ENCODE results near the gene ARMC8.
A peak's percentile ranks its signal among the peaks of the same experiment; 100 is the strongest.

The ARMC8 gene

DNA sequence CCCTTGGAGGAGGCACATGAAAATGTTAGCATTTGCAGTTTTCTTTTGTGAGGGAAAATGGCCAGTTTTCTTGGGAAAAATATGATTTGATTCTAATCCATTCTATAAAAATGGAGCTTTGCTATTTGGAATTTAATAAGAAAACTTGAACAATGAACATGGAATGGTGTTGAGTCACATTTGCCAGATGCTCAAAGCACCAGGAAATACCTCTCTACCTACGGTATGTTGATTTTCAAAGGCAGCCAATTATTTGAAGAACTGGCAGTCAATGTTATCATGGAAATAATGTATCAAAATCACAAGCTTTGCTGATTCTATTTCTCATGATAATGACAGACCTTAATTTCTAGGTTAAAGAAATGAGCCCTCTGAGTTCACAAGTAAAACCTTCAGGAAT is 127.7 kb downstream of the ARMC8 start:
- DNase-seq = no peak

DNA sequence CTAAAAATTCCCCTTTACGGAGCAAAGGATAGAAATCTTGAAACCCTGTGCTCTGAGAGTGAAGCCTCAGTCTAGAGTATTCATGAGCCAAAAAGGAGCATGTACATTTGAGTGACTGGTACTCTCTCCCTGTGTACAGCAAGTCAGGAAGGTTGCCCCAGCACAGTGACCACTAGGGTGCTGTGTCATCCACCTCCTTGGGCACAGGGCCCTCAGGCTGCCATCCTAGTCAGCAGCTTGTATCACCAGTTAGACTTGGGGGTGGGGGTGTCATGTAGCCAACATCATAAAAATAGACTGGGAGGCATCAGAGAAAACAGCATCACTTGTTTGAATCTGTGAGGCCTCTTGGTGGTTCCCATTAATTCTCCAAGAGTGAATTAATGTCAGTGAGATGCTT is 130.6 kb downstream of the ARMC8 start:
- DNase-seq = no peak

DNA sequence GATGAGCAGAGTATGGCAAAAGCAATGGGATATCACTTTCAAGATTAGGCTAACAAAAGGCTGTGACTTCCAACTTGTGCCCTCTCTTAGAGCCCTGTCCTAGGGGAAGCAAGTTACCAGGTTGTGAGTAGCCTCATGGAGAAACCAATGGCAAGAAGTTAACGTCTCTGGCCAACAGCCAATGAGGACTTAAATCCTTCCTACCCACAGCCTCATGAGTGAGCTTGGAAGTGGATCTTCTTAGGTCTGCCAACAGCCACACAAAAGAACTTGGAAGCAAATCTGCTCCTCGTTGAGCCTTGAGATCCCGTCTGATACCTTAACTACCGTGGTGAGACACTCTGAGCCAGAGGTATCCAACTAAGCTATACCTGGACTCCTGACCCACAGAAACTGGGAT is 136.9 kb downstream of the ARMC8 start:
- no peak for DNase-seq

GRCh38 chr3:138325990-138326389 is 138.9 kb downstream of the ARMC8 start:
- DNase-seq = no peak

DNA sequence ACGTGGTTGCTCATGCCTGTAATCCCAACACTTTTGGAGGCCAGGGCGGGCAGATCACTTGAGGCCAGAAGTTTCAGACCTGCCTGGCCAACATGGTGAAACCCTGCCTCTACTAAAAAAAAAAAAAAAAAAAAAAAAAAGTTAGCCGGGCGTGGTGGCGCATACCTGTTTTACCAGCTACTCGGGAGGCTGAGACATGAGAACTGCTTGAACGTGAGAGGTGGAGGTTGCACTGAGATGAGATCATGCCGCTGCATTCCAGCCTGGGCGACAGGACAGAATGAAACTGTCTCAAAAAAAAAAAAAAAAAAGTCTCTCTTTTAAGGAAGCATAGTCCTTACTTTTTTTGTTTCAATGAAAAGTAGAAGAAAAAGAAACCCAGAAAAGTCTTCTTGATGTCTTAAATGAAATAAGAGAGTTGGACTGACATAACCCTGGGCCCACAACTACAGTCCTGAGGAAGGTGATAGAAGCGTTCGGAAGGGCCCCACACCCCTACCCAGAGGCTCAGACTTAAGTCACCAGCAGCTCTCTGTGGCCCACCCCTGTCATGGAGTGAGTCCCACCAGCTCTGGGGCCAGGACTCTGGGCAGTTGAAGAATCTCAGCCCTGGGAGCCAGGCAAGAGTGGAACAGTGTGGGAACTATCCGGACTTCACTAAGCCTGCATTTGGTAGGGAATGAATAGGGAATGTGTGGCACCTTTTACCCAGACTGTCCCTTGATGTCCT is 139.9 kb downstream of the ARMC8 start:
- DNase-seq = no peak

DNA sequence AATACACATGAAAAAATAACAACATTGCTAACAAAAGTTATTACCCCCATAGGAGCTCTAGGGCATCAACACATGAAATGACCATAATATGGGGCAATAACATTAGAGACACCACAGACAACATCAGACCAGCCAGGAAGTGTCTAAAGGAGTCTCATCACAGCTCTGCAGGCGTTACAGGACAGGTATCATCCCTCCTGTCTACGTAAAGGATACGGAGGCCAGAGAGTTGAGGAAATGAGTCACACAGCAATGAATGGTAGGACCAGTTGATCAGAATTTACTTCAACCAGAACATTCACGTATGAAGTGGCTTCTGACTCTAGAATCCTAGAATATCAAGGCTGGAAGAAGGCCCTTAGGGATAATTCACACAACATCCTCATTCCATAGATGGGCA is 140.7 kb downstream of the ARMC8 start:
- DNase-seq = no peak

DNA sequence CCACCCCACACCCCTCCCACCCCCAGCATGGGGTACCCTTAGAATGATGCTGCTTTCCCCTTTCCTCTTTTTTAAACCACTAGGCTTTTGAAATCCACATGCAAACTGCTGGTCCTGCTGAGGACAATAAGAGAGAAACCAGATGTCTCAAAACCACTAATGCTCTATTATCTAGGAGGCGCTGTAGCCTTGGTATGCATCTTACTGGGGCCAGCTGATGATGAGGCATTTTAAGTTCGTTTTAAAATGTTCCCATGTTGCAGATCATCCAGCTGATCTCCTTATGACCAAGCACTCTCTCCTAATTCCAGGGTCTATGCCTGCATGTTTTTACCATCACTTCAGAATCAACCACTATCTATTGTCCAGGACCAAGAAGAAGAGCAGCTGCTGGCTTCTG is 141.2 kb downstream of the ARMC8 start:
- peak; percentile 34 for DNase-seq

DNA sequence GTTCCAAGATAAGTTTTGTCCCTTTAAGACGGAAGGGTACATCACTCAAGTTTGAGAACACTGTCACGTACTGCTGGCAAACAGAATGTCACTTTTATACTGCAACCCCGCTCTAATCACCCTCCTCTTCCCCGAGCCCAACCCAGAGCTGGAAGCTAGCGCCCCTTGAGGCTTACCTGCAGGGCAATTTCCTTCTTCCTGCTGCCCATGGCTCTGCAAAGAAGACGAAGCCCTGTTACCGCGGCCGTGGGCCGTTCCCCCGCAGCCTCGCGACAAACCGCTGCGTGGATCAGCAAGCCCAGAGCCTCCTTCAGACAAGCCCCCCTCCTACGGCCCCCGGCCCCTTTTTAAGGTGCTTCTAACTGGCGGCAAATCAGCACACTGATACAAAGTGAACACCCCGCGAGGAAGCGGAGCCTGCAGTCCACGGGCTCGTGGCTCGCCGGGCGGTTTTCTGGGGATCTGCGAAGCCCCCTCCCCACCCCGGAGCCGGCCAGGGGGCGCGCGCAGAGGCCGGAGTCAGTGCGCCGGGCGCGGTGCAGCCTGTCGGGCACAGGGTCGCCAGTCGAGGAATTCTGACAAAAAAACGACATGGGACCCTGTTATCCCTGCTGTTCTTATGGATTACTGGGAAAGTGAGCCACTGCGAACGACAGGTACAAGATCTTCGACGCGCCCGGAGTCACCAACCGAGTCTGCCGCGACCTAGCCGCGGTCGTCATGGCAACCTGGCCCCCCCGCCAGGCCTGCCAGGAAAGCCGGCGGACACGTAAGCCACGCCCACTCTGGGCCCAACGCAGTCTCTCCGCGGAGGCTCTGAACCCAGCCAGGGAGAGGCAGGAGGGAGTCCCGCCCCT is 142.3 kb downstream of the ARMC8 start, which contains the start of gene NME9:
NME9 (minus strand) TSS at position 725 of the 857 bp plus-strand sequence; CDS start at position 209, 516 bp downstream.
- peak; percentile 98 for DNase-seq

GRCh38 chr3:138329984-138330293 is 142.8 kb downstream of the ARMC8 start:
- no peak for DNase-seq

- no peak for DNase-seq
These were observed 144.2 kb downstream of the ARMC8 start for GRCh38 chr3:138331143-138331894.

DNA sequence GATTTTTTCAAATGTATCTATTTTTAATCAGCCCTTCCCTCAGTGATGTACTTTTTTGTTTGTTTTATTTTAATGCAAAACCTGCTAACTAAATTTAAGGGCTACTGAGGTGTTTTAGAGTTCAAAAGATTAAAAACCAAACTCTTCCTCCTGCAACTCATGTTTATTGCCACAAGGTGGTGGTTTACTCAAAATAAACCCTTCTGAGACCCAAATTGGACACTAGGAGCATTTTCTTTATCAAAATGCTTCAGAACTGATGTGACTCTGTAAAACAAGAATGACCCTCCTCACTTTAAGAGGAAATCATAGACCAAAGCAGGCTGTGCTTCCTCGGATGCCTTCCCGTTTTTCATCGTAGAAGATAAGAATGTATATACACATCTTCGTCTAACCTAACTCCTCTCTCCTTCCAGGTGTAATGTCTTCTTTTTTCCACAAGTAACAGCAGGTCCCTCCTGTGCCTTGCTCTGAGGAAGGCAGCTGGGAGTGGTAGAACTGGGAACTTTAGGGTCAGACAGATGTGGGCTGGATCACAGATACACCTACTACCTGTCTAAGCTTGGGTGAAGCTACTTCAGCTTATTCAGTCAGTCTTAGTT is 145.5 kb downstream of the ARMC8 start:
- DNase-seq = peak; percentile 44

DNA sequence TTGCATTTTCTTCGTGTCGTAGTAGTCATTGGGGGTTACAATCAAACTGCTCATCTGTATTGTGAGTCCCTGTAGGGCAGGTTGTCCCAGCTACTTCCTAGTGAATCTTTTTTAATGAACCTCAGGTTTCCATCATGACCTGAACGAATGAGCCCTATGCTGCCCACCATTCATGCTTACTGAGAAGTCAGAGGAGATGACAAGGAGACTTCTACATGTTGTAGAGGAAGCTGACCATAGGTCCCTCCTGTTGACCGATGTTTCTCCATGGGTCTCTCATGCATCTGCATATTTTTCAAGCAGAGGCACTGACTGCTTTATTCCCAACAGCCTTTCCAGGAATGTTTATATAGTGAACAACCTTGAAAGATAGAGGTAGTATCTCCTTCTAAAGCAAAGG is 147.5 kb downstream of the ARMC8 start:
- DNase-seq = no peak

GRCh38 chr3:138336454-138336999 is 149.4 kb downstream of the ARMC8 start:
- DNase-seq = no peak

DNA sequence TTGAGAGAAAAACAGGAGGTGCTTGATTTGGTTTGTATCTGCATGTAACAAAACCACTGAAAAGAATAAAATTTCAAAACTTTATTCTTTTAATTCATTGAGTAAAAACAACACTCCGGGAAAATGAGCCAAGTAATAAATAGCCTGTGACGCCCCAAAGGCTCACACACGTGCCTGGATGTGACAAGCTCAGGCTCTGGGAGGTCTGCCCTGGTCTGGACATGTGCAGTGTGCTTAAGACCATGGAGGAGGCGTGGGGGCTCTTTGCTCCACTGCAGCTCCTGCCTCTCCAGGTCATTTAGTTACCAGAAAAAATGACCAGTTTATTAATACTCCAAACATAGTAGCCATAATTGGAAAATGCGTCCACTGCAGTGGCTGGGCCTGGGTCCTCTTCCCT is 151.1 kb downstream of the ARMC8 start:
- no peak for DNase-seq

DNA sequence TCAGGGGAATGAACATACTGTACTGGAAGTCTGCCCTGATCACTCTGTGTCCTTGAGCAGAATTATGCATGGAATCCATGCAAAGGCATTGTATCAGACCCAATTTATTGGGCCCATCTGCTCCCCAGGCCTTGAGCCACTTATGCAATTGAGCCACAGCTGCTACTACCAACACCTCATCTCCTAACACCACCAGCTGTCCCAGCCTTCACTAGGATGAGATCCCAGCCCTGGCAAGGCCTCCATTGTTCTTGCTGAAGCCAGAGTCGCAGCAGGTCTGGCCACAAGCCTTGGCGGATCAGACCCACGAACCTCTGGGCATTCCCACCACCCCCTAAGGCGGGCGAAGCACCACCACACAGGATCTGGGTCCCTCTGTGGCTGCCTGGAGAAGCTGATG is 151.7 kb downstream of the ARMC8 start:
- peak; percentile 60 for DNase-seq

DNA sequence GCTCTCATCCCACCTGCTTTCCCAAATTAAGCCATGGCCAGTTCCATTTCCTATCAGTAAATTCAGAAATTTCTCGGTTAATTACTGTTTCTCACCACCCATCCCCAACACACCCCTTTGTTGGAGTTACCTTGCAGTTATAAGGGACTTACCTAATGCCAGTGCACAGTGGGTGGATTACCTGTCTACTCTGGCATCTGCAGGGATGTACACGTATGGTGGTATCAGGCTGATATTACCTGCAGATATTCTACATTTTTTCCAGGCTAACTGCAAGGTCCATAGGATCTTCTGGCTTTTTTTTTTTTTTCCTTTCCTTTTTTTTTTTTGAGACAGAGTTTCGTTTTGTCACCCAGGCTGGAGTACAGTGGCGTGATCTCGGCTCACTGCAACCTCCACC is 153.4 kb downstream of the ARMC8 start:
- no peak for DNase-seq

DNA sequence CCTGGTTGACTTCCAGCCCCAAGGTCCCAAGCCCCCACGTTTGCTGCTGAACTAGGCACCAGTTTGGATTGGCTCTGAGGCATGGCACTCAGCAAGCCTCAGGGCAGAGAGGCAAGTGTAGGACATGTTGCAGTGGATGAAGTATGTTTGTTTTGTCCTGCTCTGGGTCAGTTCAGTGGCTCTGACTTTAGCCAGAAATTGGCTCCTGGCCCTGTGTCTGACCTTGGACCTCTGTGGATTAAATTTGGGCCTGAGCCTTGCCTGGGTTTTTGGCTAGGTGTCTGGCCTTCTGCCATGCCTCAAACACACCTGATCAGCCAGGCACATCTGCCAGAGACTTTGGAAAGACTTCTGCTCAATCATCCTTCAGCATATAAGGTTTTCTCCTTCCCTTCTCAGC is 157.7 kb downstream of the ARMC8 start:
- DNase-seq = no peak

All from eye (tissue), 1 donor.